Mucosa of stomach (tissue), 1 donor: ENCODE data around the gene CAPN2.
"Not testable (repeated sequence)": the region's sequence is repeated elsewhere in the genome, so short reads cannot be mapped to it uniquely, and the experiment has no call there.

ENCODE experiments used
- H3K27me3 ChIP-seq: one replicate; pipeline ENCODE4 v1.7.0; 2013; ENCODE audit warnings: mild to moderate bottlenecking, low read length; ENCODE audit not compliant: control insufficient read depth, insufficient read depth
- H3K36me3 ChIP-seq: one replicate; pipeline ENCODE4 v1.7.0; 2013; ENCODE audit warnings: low read length; ENCODE audit not compliant: control insufficient read depth, insufficient read depth
- H3K4me1 ChIP-seq: one replicate; pipeline ENCODE4 v1.7.0; 2013; ENCODE audit warnings: mild to moderate bottlenecking, low read length; ENCODE audit not compliant: control insufficient read depth, insufficient read depth
- H3K4me3 ChIP-seq: one replicate; pipeline ENCODE4 v1.7.0; 2013; ENCODE audit warnings: low read length
- H3K9ac ChIP-seq: one replicate; pipeline ENCODE4 v1.7.0; 2013; ENCODE audit warnings: mild to moderate bottlenecking, low read length, moderate library complexity
- H3K9me3 ChIP-seq: one replicate; pipeline ENCODE4 v1.7.0; 2013; ENCODE audit warnings: mild to moderate bottlenecking, low read length, moderate library complexity; ENCODE audit not compliant: control insufficient read depth
- donor health status: Pancreatic carcinoma.

Gene CAPN2

DNA sequence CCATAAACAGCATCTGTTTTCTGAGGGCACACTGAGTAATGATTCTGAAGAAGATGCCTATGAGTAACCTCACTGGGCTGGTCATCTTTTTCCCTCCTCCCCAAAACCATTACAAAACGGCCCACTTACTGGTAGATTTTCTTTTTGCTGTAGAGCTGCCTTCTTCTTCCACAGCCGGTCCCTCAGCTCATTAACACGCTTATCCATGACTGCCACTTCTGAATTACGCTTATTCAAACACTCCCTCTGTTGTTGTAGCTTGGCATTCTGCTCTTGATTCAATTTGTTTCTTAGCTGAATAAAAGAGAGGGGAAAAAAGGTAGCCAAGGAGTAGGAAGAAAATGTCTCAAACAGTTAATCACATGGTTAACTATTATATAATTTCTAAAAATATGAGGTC, 90.3 kb downstream of the CAPN2 start:
- Histone ChIP-seq H3K9ac (no peak overlapping the region), H3K4me3 (no peak overlapping the region), H3K9me3 (no peaks in the 10 kb centered on the region), H3K36me3 (no peaks in the 10 kb centered on the region), H3K27me3 (no peaks in the 10 kb centered on the region), H3K4me1 (no peaks in the 10 kb centered on the region)

DNA sequence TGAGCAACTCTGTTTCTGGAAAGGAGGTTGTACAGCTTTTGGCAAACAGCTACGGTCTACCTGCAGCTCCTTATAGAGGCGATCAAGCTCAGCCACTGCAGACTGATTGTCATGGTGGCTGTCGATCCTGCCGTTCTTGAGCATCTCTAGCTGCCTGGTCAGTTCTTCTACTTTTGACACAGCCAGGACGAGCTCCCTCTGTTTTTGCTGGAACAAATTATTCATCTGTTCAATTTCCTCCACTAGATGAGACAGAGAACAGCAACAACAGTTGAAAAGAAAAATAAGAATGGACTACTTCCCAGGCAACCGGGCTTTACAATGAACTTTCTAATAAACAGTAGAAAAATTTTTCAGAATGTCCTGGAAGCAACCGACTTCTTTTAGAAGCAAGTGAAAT, 90.9 kb downstream of the CAPN2 start:
- H3K9me3 ChIP-seq = no peaks in the 10 kb centered on the region
- no peaks in the 10 kb centered on the region for H3K27me3 ChIP-seq
- no peak overlapping the region for H3K4me3 ChIP-seq
- no peaks in the 10 kb centered on the region for H3K4me1 ChIP-seq
- H3K9ac ChIP-seq = no peak overlapping the region
- H3K36me3 ChIP-seq = no peaks in the 10 kb centered on the region

DNA sequence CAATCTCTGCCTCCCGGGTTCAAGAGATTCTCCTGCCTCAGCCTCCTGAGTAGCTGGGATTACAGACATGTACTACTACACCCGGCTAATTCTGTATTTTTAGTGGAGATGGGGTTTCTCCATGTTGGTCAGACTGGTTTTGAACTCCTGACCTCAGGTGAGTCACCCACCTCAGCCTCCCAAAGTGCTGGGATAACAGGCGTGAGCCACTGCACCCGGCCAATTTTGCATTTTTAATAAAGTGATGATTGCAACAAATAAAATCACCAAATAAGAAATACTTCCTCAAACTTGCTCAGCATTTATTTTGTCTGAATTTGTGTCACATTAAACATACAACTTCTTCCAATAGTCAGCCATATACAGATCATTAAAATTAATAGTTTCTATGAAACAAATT, 97.6 kb downstream of the CAPN2 start:
- H3K4me1 ChIP-seq, H3K9ac ChIP-seq, H3K4me3 ChIP-seq, H3K36me3 ChIP-seq, H3K9me3 ChIP-seq, H3K27me3 ChIP-seq: not testable (repeated sequence)

GRCh38 chr1:223810586-223810985, 98.2 kb downstream of the CAPN2 start:
- Histone ChIP-seq H3K4me3 (no peak overlapping the region), H3K4me1 (peaks cover 9% of the 10 kb centered on the region), H3K36me3 (peaks cover 6% of the 10 kb centered on the region), H3K27me3 (no peaks in the 10 kb centered on the region), H3K9me3 (no peaks in the 10 kb centered on the region), H3K9ac (no peak overlapping the region)

DNA sequence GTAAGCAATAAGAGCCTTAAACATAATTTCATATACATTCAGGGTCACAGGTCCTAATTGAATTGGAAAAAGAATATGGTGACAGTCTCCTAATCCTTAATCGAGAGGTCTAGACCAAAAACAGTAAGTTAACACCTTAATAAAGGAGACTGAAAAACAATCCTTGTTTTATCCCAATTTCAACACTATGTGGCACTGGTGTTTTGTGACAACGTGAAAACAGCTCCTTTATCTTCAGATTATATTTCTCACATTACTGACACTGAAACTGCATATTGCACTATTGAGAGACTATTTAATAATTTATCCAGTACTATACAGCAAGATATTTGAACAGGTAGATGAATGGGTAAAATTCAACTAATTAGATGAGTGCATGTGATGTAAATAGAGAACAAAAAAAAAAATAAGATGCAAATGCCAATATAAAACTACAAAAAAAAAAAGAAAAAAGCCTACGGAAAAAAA, 99.3 kb downstream of the CAPN2 start:
- H3K4me1 ChIP-seq = peaks cover 15% of the 10 kb centered on the region
- no peak overlapping the region for H3K4me3 ChIP-seq
- H3K9me3 ChIP-seq = no peaks in the 10 kb centered on the region
- no peak overlapping the region for H3K9ac ChIP-seq
- H3K36me3 ChIP-seq = peaks cover 6% of the 10 kb centered on the region
- H3K27me3 ChIP-seq = no peaks in the 10 kb centered on the region

GRCh38 chr1:223813645-223814044, 101.3 kb downstream of the CAPN2 start:
- Histone ChIP-seq H3K27me3 (no peaks in the 10 kb centered on the region), H3K4me1 (peaks cover 15% of the 10 kb centered on the region), H3K36me3 (peaks cover 6% of the 10 kb centered on the region), H3K9me3 (no peaks in the 10 kb centered on the region), H3K9ac (no peak overlapping the region), H3K4me3 (no peak overlapping the region)

- no peak overlapping the region for H3K4me3 ChIP-seq
- peaks cover 6% of the 10 kb centered on the region for H3K36me3 ChIP-seq
- no peaks in the 10 kb centered on the region for H3K27me3 ChIP-seq
- H3K4me1 ChIP-seq = peaks cover 15% of the 10 kb centered on the region
- H3K9me3 ChIP-seq = no peaks in the 10 kb centered on the region
- no peak overlapping the region for H3K9ac ChIP-seq
These were observed 102.9 kb downstream of the CAPN2 start for GRCh38 chr1:223815020-223815853.

DNA sequence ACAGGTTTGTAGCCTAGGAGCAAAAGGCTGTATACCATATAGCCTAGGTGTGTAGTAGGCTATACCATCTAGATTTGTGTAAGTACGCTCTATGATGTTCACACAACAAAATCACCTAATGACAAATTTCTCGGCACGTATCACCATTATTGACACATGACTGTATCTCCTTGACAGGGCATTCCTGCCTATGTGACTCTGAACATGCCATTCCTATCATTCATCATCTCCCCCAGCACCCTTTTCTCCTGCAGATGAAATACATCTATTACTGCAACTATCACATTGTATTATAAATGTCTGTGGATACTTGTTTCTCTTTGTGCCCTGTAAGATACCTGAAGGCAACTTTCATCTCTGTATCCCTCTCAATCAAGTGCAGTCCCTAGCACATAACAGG, 103.5 kb downstream of the CAPN2 start:
- Histone ChIP-seq H3K4me3 (no peak overlapping the region), H3K4me1 (peaks cover 15% of the 10 kb centered on the region), H3K9ac (no peak overlapping the region), H3K36me3 (peaks cover 6% of the 10 kb centered on the region), H3K27me3 (no peaks in the 10 kb centered on the region), H3K9me3 (no peaks in the 10 kb centered on the region)

GRCh38 chr1:223817265-223817664, 104.9 kb downstream of the CAPN2 start:
- H3K4me1 ChIP-seq = peaks cover 15% of the 10 kb centered on the region
- H3K36me3 ChIP-seq, H3K9ac ChIP-seq, H3K27me3 ChIP-seq, H3K9me3 ChIP-seq, H3K4me3 ChIP-seq: not testable (repeated sequence)

DNA sequence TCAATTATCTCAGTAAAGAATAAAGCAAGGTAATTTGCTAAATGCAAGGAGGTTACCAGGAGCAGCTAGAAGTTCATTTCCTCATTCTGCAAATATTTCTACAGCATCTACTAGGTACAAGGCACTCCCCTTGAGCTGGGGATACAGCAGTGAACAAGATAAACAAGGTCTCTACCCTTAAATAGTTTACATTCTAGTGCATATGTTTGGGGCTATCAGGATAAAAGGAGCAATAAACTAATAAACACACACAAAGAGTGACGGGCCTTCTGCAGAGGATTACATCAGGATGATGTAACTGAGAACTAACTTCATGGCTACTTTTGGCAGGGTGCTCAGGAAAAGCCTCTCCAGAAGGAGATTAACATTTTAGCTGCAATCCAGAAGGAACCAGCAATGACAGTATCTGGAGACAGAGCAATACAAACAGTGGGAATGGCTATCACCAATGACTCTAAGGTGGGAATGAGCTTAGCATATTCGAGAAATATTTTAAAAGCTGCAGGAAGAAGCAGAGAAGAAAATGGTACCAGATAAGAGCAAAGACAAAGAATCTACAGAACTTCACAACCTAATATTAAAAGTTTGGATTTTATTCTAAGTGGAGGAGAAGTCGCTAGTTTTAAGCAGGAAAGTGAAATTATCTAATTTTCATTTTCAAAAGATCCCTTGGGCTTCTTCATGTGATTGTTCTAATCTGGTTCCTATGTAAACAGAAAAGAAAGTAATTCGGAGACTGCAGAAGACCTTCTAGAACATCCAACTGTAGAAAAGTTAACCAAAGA, 107.6 kb downstream of the CAPN2 start:
- Histone ChIP-seq H3K4me3 (no peak overlapping the region), H3K4me1 (peaks cover 22% of the 10 kb centered on the region), H3K36me3 (no peaks in the 10 kb centered on the region), H3K9me3 (no peaks in the 10 kb centered on the region), H3K9ac (no peak overlapping the region), H3K27me3 (no peaks in the 10 kb centered on the region)

GRCh38 chr1:223820515-223820858, 108.1 kb downstream of the CAPN2 start:
- Histone ChIP-seq H3K9ac (no peak overlapping the region), H3K4me1 (peaks cover 17% of the 10 kb centered on the region), H3K9me3 (no peaks in the 10 kb centered on the region), H3K36me3 (no peaks in the 10 kb centered on the region), H3K4me3 (no peak overlapping the region), H3K27me3 (no peaks in the 10 kb centered on the region)

GRCh38 chr1:223820971-223821370, 108.6 kb downstream of the CAPN2 start:
- Histone ChIP-seq H3K9ac (no peak overlapping the region), H3K4me3 (no peak overlapping the region), H3K27me3 (no peaks in the 10 kb centered on the region), H3K36me3 (no peaks in the 10 kb centered on the region), H3K4me1 (peaks cover 17% of the 10 kb centered on the region), H3K9me3 (no peaks in the 10 kb centered on the region)
